ENCODE data around the gene SUMO1. TPM values are rescaled to one million over a fixed set of nuclear protein-coding genes. Genes with fewer than 3 reads are reported as not detected.
"Not testable (repeated sequence)": the region's sequence is repeated elsewhere in the genome, so short reads cannot be mapped to it uniquely, and the experiment has no call there.

Gene SUMO1
- 100 to 1,000 TPM; 165 to 253 (median 188) TPM for polyA plus RNA-seq

DNA sequence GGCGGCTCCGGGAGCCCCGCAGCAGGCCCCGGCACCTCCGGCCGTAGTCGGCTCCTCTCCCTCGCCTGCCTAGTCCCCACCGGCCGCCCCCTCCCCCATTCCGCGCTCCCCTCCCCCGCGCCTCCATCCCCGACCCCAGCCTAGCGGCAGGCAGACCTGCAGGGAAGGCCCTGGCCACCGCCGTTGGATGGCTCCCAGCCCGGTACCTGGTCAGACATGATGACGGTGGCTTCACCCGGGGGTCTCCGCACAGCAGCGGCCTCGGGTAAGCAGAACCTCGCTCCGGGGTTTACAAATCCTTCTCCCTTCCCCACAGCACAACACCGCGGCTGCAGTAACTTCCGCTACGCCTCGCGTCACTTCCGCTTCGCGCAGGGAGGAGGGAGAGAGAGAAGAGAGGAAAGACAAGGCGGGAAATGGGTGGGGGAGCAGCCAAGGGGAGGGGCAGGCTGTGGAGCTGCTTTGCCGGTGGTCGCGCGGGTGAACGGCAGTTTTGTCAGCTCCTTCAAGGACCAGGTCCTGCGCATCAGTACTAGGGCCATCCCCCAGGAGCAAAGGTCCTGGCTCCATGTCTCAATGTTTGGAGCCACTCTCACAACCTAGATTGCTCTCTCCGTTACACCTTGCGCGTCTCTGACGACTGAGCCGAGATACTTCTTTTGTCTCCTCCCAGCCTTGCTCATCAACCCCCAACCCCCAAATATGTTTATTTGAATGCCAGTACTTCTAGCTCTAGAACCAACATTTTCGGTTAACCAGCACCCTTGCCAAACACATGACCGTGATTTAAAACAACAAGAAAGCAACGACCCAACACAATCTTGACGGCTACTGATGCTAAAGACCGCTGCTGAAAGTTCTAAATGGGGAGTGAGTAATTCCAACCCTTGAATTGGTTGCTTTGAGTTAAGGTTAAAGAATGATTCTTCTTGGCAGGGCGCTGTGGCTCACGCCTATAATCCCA is at the start of gene SUMO1:
TSS of gene SUMO1 (minus strand) at position 364 of the 964 bp plus-strand sequence. CDS start at position 218, 146 bp downstream.
- Mint-ChIP-seq H3K4me1 (peaks cover 33 to 43% of the 10 kb centered on the region in 2 donors), H3K36me3 (peaks cover 0 to 3% (median 0%) of the 10 kb centered on the region in 3 donors), H3K4me3 (peak within 1 kb of the TSS; percentile 96 to 99 (median 99)), H3K27me3 (ENCODE audit: low read depth in 3 of 3) (peaks cover 5 to 9% (median 8%) of the 10 kb centered on the region in 3 donors), H3K9me3 (no peaks in the 10 kb centered on the region), H3K27ac (peak within 1 kb of the TSS; percentile 91 to 98 (median 98))
- peak; percentile 86 to 90 (median 88) for DNase-seq

DNA sequence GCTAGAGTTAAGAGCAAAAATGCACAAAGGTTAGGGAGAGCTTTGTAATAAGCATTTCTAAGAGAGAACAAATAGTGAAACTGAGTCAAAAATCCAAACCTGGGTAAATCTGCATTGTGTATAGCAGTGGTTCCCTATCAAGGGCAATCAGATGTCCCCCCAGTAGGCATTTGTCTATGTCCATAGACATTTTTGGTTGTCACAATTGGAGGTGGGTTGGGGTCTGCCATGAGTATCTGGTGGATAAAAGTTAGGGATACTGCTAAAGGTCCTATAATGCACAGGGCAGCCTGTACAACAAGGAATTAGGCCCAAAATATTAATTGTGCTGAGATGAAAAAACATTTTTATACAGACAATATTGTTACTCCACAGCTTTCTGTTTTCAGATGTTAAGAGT is 48.2 kb upstream of the SUMO1 start:
- H3K4me3 Mint-ChIP-seq = no peak overlapping the region
- peaks cover 16 to 42% (median 16%) of the 10 kb centered on the region in 3 donors for H3K36me3 Mint-ChIP-seq
- no peak for DNase-seq
- no peaks in the 10 kb centered on the region for H3K9me3 Mint-ChIP-seq
- H3K27me3 Mint-ChIP-seq (ENCODE audit: low read depth in 3 of 3) = peaks cover 0 to 6% (median 2%) of the 10 kb centered on the region in 3 donors
- H3K4me1 Mint-ChIP-seq = no peaks in the 10 kb centered on the region
- no peak overlapping the region for H3K27ac Mint-ChIP-seq

DNA sequence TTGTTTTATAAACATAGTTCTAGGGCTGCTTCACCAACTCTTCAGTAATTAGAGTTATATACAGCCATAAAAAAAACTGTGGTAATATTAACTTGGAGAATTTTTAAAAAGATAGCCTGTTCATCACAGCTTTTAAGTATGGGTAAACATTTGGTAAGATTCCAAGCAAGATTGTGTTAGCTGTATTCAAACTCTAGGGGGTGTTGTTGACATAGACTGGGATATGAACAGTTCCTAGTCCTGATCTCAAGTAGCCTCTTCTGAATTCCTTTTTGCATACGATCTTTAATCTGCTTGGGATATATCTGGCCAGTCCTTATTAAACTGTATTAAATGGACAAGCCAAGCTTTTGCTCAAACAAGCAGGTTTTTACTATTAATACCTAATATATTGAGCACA is 40.5 kb upstream of the SUMO1 start:
- peaks cover 3 to 17% of the 10 kb centered on the region in 2 donors for H3K4me1 Mint-ChIP-seq
- DNase-seq = no peak
- H3K27me3 Mint-ChIP-seq (ENCODE audit: low read depth in 3 of 3) = no peaks in the 10 kb centered on the region
- H3K4me3 Mint-ChIP-seq = no peak overlapping the region
- peaks cover 0 to 15% (median 7%) of the 10 kb centered on the region in 3 donors for H3K36me3 Mint-ChIP-seq
- peak overlapping the region in 1 of 6 donors; percentile 49 for H3K27ac Mint-ChIP-seq
- no peaks in the 10 kb centered on the region for H3K9me3 Mint-ChIP-seq

DNA sequence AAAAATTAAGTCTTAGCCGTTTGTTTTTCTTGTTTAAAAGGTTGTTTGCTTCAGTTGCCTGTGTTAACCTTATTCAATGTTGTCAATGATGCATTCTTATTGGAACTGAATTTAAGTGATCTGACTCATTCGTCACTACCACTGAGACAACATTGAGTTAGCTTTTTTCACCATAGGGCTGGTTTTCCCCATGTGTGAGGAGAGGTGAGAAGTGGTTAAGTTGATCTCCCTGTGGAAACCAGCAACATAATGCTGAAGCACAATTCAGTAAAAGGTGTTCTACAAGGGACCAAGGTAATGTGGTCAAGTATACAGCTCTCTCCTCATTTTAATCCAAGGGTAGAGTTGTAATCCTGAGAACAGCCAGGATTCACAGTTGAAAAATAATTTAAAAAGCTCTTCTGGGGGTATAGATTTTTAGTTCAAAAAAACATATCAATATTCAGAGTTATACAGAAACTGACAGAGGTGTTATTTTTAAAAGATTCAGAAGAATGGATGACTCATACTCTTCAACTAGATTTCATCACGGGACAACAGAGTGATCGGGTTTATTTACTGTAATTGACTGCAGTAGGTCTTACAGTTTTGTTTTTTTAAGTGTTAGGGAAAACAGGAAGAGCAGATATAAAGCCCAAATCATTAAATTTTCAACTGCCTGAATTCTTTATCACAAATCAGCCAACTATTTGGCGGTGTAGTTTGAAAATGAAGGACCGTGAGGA is 39.8 kb upstream of the SUMO1 start:
- peaks cover 0 to 15% (median 7%) of the 10 kb centered on the region in 3 donors for H3K36me3 Mint-ChIP-seq

DNA sequence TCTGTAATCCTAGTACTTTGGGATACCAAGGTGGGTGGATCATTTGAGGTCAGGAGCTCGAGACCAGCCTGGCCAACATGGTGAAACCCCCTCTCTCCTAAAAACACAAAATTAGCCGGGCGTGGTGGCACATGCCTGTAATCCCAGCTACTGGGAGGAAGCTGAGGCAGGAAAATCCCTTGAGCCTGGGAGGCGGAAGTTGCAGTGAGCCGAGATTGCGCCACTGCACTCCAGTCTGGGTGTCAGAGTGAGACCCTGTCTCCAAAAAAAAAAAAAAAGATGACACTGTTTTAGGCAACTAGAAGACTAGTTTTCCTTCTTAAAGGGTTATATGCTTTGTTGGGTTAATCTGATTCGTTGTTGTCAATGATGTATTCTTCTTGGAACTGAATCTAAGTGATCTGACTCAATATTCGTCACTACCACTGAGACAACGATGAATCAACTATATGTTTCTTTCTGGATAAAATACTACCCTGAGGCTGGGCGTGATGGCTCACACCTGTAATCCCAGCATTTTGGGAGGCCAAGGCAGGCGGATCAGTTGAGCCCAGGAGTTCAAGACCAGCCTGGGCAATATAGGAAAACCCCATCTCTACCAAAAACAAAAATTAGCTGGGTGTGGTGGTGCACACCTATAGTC is 37.8 kb upstream of the SUMO1 start:
- not testable (repeated sequence) for H3K27ac Mint-ChIP-seq; DNase-seq; H3K9me3 Mint-ChIP-seq; H3K4me3 Mint-ChIP-seq; H3K27me3 Mint-ChIP-seq (ENCODE audit: low read depth in 3 of 3)
- Mint-ChIP-seq H3K36me3 (peaks cover 0 to 11% (median 7%) of the 10 kb centered on the region in 3 donors), H3K4me1 (peaks cover 5 to 35% of the 10 kb centered on the region in 2 donors)

More for the DNA sequence above, 39.8 kb upstream of the SUMO1 start:
- Mint-ChIP-seq H3K27me3 (ENCODE audit: low read depth in 3 of 3) (no peaks in the 10 kb centered on the region), H3K27ac (peak overlapping the region in 5 of 6 donors; percentile 21 to 73 (median 36)), H3K9me3 (no peaks in the 10 kb centered on the region), H3K4me1 (peaks cover 3 to 19% of the 10 kb centered on the region in 2 donors), H3K4me3 (no peak overlapping the region)
- no peak for DNase-seq

DNA sequence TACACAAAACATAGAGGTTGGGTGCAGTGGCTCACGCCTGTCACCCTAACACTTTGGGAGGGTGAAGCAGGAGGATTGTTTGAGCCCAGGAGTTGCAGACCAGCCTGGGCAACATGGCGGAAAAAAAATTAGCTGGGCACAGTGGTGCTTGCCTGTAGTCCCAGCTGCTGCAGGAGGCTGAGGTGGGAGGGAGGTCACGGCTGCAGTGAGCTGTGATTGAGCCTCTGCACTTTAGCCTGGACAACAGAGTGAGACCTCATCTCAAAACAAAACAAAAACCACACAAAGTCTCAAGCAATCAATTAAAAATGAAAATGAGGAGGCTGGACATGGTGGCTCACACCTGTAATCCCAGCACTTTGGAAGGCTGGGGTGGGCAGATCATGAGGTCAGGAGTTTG is 32.1 kb upstream of the SUMO1 start:
- peak overlapping the region in 4 of 6 donors; percentile 49 to 69 (median 62) for H3K27ac Mint-ChIP-seq
- no peaks in the 10 kb centered on the region for H3K36me3 Mint-ChIP-seq
- no peak for DNase-seq
- H3K27me3 Mint-ChIP-seq (ENCODE audit: low read depth in 3 of 3) = no peaks in the 10 kb centered on the region
- peaks cover 16 to 31% of the 10 kb centered on the region in 2 donors for H3K4me1 Mint-ChIP-seq
- no peaks in the 10 kb centered on the region for H3K9me3 Mint-ChIP-seq
- H3K4me3 Mint-ChIP-seq = peak overlapping the region in 1 of 5 donors; percentile 72

DNA sequence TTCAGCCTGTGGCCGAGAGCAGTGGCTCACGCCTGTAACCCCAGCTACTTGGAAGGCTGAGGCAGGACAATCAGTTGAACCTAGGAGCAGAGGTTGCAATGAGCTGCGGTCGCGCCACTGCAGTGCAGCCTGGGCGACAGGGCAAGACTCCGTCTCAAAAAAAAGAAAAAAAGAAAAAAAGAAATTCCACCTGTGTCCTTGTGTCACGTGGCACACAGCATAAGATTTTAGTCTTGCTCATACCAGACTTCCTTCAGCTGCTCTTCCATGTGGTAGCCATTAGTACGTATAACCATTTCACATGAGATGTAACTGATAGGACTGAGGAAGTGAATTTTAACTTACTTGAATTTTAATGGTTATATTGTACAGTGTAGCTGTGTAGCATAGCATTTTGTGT is 31.2 kb upstream of the SUMO1 start:
- peak overlapping the region in 3 of 5 donors; percentile 4 to 33 (median 14) for H3K4me3 Mint-ChIP-seq
- H3K27me3 Mint-ChIP-seq (ENCODE audit: low read depth in 3 of 3) = peaks cover 0 to under 1% (median 0%) of the 10 kb centered on the region in 3 donors
- no peaks in the 10 kb centered on the region for H3K9me3 Mint-ChIP-seq
- no peaks in the 10 kb centered on the region for H3K36me3 Mint-ChIP-seq
- DNase-seq = no peak
- peaks cover 16 to 31% of the 10 kb centered on the region in 2 donors for H3K4me1 Mint-ChIP-seq
- no peak overlapping the region for H3K27ac Mint-ChIP-seq

DNA sequence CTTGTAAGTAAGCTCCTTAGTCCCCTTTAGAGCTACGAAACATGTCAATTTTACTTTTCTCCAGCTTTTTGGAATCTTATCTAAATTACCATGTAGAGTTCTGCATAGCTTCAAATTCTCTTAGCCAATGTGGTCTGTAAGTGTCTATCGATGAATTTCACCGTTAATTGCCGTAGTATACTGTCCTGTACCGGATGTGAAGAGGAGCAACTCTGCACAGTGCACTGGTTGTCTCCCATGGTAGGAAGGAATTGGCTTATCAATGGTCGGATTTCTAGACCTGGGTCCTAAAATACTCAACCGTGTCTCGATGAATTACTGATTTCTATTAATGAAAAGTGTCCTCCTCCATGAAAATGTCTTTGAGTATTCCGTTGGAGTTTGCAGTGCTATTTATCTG is 29.1 kb upstream of the SUMO1 start:
- peak in 1 of 3 donors; percentile 23 for DNase-seq
- Mint-ChIP-seq H3K36me3 (no peaks in the 10 kb centered on the region), H3K4me1 (peaks cover 14 to 23% of the 10 kb centered on the region in 2 donors), H3K4me3 (no peak overlapping the region), H3K27ac (peak overlapping the region in 4 of 6 donors; percentile 55 to 87 (median 70)), H3K27me3 (ENCODE audit: low read depth in 3 of 3) (peaks cover 0 to 8% (median 2%) of the 10 kb centered on the region in 3 donors), H3K9me3 (no peaks in the 10 kb centered on the region)

DNA sequence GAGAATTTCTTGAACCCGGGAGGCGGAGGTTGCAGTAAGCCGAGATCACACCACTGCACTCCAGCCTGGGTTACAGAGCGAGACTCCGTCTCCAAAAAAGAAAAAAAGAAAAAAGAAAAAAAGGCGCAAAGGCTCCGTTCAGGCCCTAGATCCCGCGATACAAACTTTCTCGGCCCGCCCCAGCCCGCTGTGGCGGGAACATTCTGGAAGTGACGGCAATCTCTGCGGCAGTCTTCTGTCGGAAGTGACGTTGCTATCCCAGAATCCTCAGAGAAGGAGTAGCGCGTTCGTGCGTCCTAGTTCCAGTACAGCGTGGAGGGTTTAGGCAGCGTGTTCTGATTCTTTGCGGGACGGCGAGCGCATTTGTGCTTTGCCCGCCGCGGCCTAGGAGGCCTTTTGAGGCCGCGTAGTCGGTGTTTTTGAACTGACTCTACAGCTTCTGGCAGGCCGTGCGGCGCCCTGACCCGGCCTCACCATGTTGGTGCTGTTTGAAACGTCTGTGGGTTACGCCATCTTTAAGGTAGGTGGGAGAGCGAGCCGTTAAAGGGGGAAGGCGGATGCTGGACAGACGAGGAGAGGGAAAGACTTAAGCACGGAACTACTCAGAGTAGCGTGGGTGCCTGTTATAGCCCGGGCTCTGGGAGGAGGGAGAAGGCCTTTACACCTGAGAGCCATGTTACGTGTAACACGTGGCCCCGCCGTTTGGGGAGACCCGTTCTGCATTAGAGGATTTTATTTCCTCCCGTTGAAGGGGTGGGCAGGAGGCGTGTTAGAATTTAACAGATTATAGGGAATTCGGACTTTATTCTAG is 27.3 kb upstream of the SUMO1 start, which contains the start of gene NOP58:
TSS of gene NOP58 (plus strand) at position 297 of the 811 bp plus-strand sequence. CDS start at position 476, 179 bp downstream.
- H3K27me3 Mint-ChIP-seq (ENCODE audit: low read depth in 3 of 3) = peaks cover 1 to 8% (median 3%) of the 10 kb centered on the region in 3 donors
- H3K4me3 Mint-ChIP-seq = peak within 1 kb of the TSS; percentile 64 to 73 (median 70)
- peaks cover 10 to 13% of the 10 kb centered on the region in 2 donors for H3K4me1 Mint-ChIP-seq
- no peaks in the 10 kb centered on the region for H3K36me3 Mint-ChIP-seq
- peak within 1 kb of the TSS in 4 of 6 donors; percentile 68 to 78 (median 71) for H3K27ac Mint-ChIP-seq
- peak; percentile 90 to 92 (median 90) for DNase-seq
- no peaks in the 10 kb centered on the region for H3K9me3 Mint-ChIP-seq

DNA sequence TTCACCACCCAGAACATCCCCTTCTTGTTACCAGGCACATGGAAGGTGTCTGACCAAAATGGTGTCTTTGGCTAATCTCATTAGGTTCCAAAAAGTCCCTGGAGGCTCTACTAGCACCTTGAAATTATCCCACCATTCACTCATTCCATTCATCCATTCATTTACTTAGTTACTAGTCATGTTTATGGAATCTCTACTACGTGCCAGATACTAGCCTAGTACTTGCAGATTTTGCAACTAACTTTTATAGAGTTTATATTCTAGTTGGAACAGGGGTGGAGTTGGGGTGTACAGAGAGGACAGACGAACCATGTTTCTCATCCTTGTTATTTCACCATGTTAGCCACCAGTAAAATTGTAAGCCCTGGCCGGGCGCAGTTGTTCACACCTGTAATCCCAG is 23.1 kb upstream of the SUMO1 start:
- H3K9me3 Mint-ChIP-seq = no peaks in the 10 kb centered on the region
- DNase-seq = no peak
- H3K4me1 Mint-ChIP-seq = no peaks in the 10 kb centered on the region
- peaks cover 2 to 11% (median 3%) of the 10 kb centered on the region in 3 donors for H3K27me3 Mint-ChIP-seq (ENCODE audit: low read depth in 3 of 3)
- H3K36me3 Mint-ChIP-seq = no peaks in the 10 kb centered on the region
- no peak overlapping the region for H3K4me3 Mint-ChIP-seq
- H3K27ac Mint-ChIP-seq = no peak overlapping the region

DNA sequence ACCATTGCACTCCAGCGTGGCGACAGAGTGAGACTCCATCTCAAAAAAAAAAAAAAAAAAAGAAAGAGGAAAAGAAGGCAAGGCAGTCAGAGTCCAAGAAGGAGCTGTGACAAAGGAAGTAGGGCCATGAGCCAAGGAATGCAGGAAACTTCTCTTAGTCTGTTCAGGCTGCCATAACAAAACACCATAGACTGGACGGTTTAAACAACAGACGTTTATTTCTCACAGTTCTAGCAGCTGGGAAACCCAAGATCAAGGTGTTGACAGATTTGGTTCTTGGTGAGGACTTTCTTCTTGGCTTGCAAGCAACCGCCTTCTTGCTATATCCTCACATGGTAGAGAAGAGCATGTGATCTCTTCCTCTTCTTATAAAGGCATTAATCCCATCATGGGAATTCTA is 13.1 kb upstream of the SUMO1 start:
- no peak overlapping the region for H3K4me3 Mint-ChIP-seq
- peaks cover 2 to 9% (median 2%) of the 10 kb centered on the region in 3 donors for H3K27me3 Mint-ChIP-seq (ENCODE audit: low read depth in 3 of 3)
- no peak for DNase-seq
- peaks cover 0 to 3% (median 0%) of the 10 kb centered on the region in 3 donors for H3K36me3 Mint-ChIP-seq
- no peaks in the 10 kb centered on the region for H3K4me1 Mint-ChIP-seq
- no peaks in the 10 kb centered on the region for H3K9me3 Mint-ChIP-seq
- H3K27ac Mint-ChIP-seq = no peak overlapping the region

DNA sequence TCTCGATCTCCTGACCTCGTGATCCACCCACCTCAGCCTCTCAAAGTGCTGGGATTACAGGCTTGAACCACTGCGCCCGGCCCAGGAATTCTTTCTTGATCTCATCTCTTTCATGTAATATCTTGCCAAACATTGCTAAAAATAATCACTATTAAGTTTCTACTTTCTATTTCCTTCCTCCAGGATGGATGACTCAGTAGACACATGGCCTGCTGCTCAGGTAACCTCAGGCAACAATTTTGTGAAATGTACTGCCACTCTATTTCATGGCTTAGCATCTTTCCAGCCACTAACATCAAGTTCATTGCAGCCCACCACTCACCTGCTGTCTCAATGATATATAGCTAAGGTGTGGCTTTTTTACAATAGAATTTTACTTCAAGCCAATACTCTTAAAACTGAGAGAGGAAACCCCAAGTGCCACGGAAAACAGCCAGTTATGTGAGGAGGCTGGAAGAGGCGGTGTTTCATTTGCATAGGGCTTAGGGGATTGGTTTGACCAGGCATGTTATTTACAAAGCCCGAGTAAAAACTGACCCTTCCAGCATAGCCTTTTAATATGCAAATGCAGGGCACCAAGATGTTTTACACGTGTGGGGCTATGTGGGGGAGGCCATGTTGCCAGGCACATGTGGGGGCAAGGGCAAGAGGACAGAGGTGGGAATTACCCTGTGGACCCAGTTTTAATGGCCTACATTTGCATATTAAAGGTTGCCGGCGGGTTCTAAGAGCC is 11.3 kb upstream of the SUMO1 start:
- Mint-ChIP-seq H3K9me3 (no peaks in the 10 kb centered on the region), H3K27ac (no peak overlapping the region), H3K27me3 (ENCODE audit: low read depth in 3 of 3) (peaks cover 0 to 9% (median 2%) of the 10 kb centered on the region in 3 donors), H3K4me3 (no peak overlapping the region), H3K36me3 (peaks cover 0 to 3% (median 0%) of the 10 kb centered on the region in 3 donors), H3K4me1 (no peaks in the 10 kb centered on the region)
- DNase-seq = no peak
